IMR-90 (cell line): Measurements from ENCODE around the gene ADAMTS17. TPM values are rescaled to one million over a fixed set of nuclear protein-coding genes. Genes with fewer than 3 reads are reported as not detected.

ENCODE experiments used
- ATAC-seq: fragments of 200-7000 bp; cut with Tn5 transposase; 2 replicates; pipeline ENCODE4 v1.9.1; 2020; ENCODE audit warnings: low read depth, mild to moderate bottlenecking, moderate library complexity
- BruUV-seq: library from RNA; stranded (reverse); fragments of 400-500 nt; replicated peaks from 2 replicates; lab custom pipeline; 2021; lab: Mats Ljungman, UMichigan
- CTCF ChIA-PET: fragments of 300-600 bp; formaldehyde crosslinking; extraction: SDS; loops from one replicate; lab custom pipeline; 2021; ENCODE audit warnings: antibody characterized with exemption; lab: Yijun Ruan, JAX
- POLR2A ChIA-PET: fragments of 300-600 bp; sonication (Branson Sonifier 250); formaldehyde crosslinking; loops from one replicate; lab custom pipeline; 2022; ENCODE audit warnings: antibody characterized with exemption; ENCODE audit not compliant: unreplicated experiment; lab: Charles Lee
- DNase-seq: peaks from one replicate; pipeline ENCODE4 v3.0.0; 2013
- H2AFZ ChIP-seq: replicated peaks from 2 replicates; pipeline ENCODE3; 2013; ENCODE audit warnings: low read length, mild to moderate bottlenecking; ENCODE audit not compliant: poor library complexity
- H2AK5ac ChIP-seq: 2 replicates; pipeline ENCODE4 v1.6.1; 2013; ENCODE audit warnings: low read depth, low read length, inconsistent platforms
- H2AK9ac ChIP-seq: replicated peaks from 2 replicates; pipeline ENCODE3; 2013; ENCODE audit warnings: mild to moderate bottlenecking, low read depth, low read length, moderate library complexity; ENCODE audit not compliant: poor library complexity
- H2BK120ac ChIP-seq: 2 replicates; pipeline ENCODE4 v1.6.1; 2013; ENCODE audit warnings: low read depth, low read length, inconsistent platforms
- H2BK15ac ChIP-seq: 3 replicates; pipeline ENCODE4 v1.6.1; 2013; ENCODE audit warnings: low read depth, low read length, inconsistent platforms
- H2BK20ac ChIP-seq: 2 replicates; pipeline ENCODE4 v1.6.1; 2013; ENCODE audit warnings: low read depth, mild to moderate bottlenecking, inconsistent platforms, low read length, moderate library complexity
- H2BK5ac ChIP-seq: 2 replicates; pipeline ENCODE4 v1.6.1; 2013; ENCODE audit warnings: mild to moderate bottlenecking, low read depth, low read length, inconsistent platforms; ENCODE audit not compliant: poor library complexity, severe bottlenecking
- H3K14ac ChIP-seq: replicated peaks from 2 replicates; pipeline ENCODE4 v1.6.1; 2013; ENCODE audit warnings: low read depth, low read length, inconsistent platforms
- H3K18ac ChIP-seq: 2 replicates; pipeline ENCODE4 v1.6.1; 2013; ENCODE audit warnings: low read depth, low read length, control low read depth
- H3K23ac ChIP-seq: 2 replicates; pipeline ENCODE4 v1.6.1; 2013; ENCODE audit warnings: low read depth, low read length, inconsistent platforms
- H3K27ac ChIP-seq: 2 replicates; pipeline ENCODE4 v1.5.1; 2013; ENCODE audit warnings: mild to moderate bottlenecking, control low read depth, low read length; ENCODE audit not compliant: insufficient read depth
- H3K27me3 ChIP-seq: 2 replicates; pipeline ENCODE4 v1.6.1; 2013; ENCODE audit warnings: low read length; ENCODE audit not compliant: control insufficient read depth, insufficient read depth
- H3K36me3 ChIP-seq: 2 replicates; pipeline ENCODE4 v1.6.1; 2013; ENCODE audit warnings: low read length, mixed read lengths; ENCODE audit not compliant: control insufficient read depth, insufficient read depth
- H3K4ac ChIP-seq: 2 replicates; pipeline ENCODE4 v1.6.1; 2013; ENCODE audit warnings: low read depth, low read length, inconsistent platforms
- H3K4me1 ChIP-seq: 2 replicates; pipeline ENCODE4 v1.6.1; 2013; ENCODE audit warnings: low read length, mixed read lengths; ENCODE audit not compliant: control insufficient read depth, insufficient read depth
- H3K4me2 ChIP-seq: 2 replicates; pipeline ENCODE4 v1.6.1; 2013; ENCODE audit warnings: low read depth, mild to moderate bottlenecking, control low read depth, low read length, moderate library complexity
- H3K4me3 ChIP-seq: 2 replicates; pipeline ENCODE4 v1.5.1; 2013; ENCODE audit warnings: low read depth, mild to moderate bottlenecking, control low read depth, low read length, moderate library complexity; ENCODE audit not compliant: insufficient read depth
- H3K56ac ChIP-seq: 2 replicates; pipeline ENCODE4 v1.6.1; 2013; ENCODE audit warnings: low read length, inconsistent platforms; ENCODE audit not compliant: insufficient read depth; ENCODE audit errors: extremely low read depth
- H3K79me1 ChIP-seq, 2 experiments: 2 replicates each; pipeline ENCODE4 v1.6.1; 2013; ENCODE audit warnings: low read length in 2 of 2, inconsistent platforms in 1 of 2, low read depth in 1 of 2
- H3K9ac ChIP-seq: 2 replicates; pipeline ENCODE4 v1.6.1; 2013; ENCODE audit warnings: low read depth, low read length, control low read depth
- H3K9me1 ChIP-seq: 2 replicates; pipeline ENCODE4 v1.6.1; 2013; ENCODE audit warnings: low read length, inconsistent platforms; ENCODE audit not compliant: insufficient read depth
- H3K9me3 ChIP-seq: 2 replicates; pipeline ENCODE4 v1.6.1; 2013; ENCODE audit warnings: low read length; ENCODE audit not compliant: control insufficient read depth, insufficient read depth
- H4K20me1 ChIP-seq: 2 replicates; pipeline ENCODE4 v1.6.1; 2013; ENCODE audit warnings: low read length, inconsistent platforms; ENCODE audit not compliant: insufficient read depth
- H4K5ac ChIP-seq: 2 replicates; pipeline ENCODE4 v1.6.1; 2013; ENCODE audit warnings: mild to moderate bottlenecking, low read depth, low read length, control low read depth
- H4K8ac ChIP-seq, 2 experiments: 2 replicates each; pipeline ENCODE4 v1.6.1; 2013; ENCODE audit warnings: low read depth in 2 of 2, low read length in 2 of 2, control low read depth in 1 of 2, inconsistent platforms in 1 of 2
- H4K91ac ChIP-seq: 2 replicates; pipeline ENCODE4 v1.6.1; 2013; ENCODE audit warnings: low read depth, low read length, inconsistent platforms; ENCODE audit not compliant: insufficient read depth
- CHD1 ChIP-seq: IDR thresholded peaks from 2 replicates; pipeline ENCODE4 v1.6.1; 2012; ENCODE audit warnings: low read depth, low read length, improper control_type of control experiment
- MAFK ChIP-seq: IDR thresholded peaks from 2 replicates; pipeline ENCODE4 v1.6.1; 2012; ENCODE audit warnings: low read depth, low read length, improper control_type of control experiment
- POLR2A ChIP-seq: IDR thresholded peaks from 2 replicates; pipeline ENCODE4 v1.6.1; 2012; ENCODE audit warnings: mild to moderate bottlenecking, low read depth, low read length
- RCOR1 ChIP-seq: IDR thresholded peaks from 2 replicates; pipeline ENCODE4 v1.6.1; 2012; ENCODE audit warnings: mild to moderate bottlenecking, low read length, improper control_type of control experiment; ENCODE audit not compliant: insufficient replicate concordance
- SMC3 ChIP-seq: fragments of 150-350 bp; IDR thresholded peaks from 2 replicates; pipeline ENCODE4 v1.6.1; 2016; ENCODE audit warnings: low read depth, mild to moderate bottlenecking, antibody characterized with exemption, low read length, moderate library complexity
- WGBS, 2 experiments: methylation state at CpG; one replicate each; pipeline versions ENCODE4 v1.1.5 to v1.1.7; 2013; ENCODE audit warnings: missing lambda C conversion rate in 2 of 2; ENCODE audit not compliant: insufficient read length in 1 of 2; ENCODE audit errors: extremely low coverage in 2 of 2; 5-methylcytosine and 5-hydroxymethylcytosine counted together
- dilution Hi-C: fragments of 300-500 bp; cut with HindIII; formaldehyde crosslinking; loops from one replicate; pipeline ENCODE4 v1.14.3; 2018; ENCODE audit warnings: low sequenced_read_pairs; ENCODE audit not compliant: unreplicated experiment
- in situ Hi-C: fragments of 300-500 bp; cut with MboI; formaldehyde crosslinking; loops from 3 replicates; pipeline ENCODE4 v1.14.3; 2019; ENCODE audit warnings: low sequenced_read_pairs, inconsistent platforms, mixed read lengths
- intact Hi-C: fragments of 100-400 bp; cut with micrococcal nuclease; formaldehyde crosslinking; loops from 2 replicates; pipeline ENCODE4 v1.10.0; 2022
- polyA plus RNA-seq, 3 experiments: library from polyadenylated mRNA; depleted of rRNA; stranded (reverse); fragments of >200 nt; gene quantifications; 2 replicates each; pipeline ENCODE4 v1.2.3, GENCODE V29; 2012; ENCODE audit warnings: low replicate concordance in 1 of 3
- total RNA-seq: library from RNA; depleted of rRNA; stranded (reverse); fragments of >200 nt; gene quantifications from 2 replicates; pipeline ENCODE4 v1.2.3, GENCODE V29; 2012
- TF ChIP-seq, protein P1 (sequence below): fragments of 150-350 bp; IDR thresholded peaks from 2 replicates; pipeline ENCODE4 v1.6.1; 2016; ENCODE audit warnings: low read depth, mild to moderate bottlenecking, low read length, moderate library complexity, borderline replicate concordance

Gene ADAMTS17
- total and polyA plus RNA-seq, 2 of the 4 experiments (the other 2 are of a cell fraction), result 0.03 TPM; not detected in 1

DNA sequence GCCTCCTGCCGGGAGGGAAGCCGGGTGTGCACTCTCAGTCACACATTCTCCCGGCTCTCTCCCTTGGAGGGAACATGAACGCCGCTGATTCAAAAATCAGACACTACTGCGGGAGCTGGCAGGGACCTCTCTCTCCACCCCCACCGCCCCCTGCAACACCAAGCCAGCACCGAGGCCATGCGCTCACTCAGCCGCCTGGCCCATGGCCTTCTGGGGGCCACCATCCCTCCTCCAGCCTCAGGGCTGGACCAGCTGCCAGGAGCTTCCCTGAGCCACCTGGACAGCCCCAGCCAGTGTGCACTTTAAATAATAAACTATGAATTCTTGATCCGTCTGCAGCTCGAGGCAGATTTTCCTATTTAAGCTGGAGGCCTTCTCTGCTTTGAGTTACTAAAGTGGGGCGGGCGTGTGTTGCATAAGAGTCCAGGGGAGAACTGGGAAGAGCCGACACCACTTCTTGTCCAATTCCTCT is 30.6 kb downstream of the ADAMTS17 start:
- Histone ChIP-seq H2BK120ac (no peak overlapping the region), H3K27ac (no peak overlapping the region), H4K20me1 (no peaks in the 10 kb centered on the region), H4K91ac (no peak overlapping the region), H3K36me3 (no peaks in the 10 kb centered on the region), H4K8ac (no peak overlapping the region), H3K4me2 (no peak overlapping the region), H3K9me1 (no peaks in the 10 kb centered on the region), H2AFZ (no peak overlapping the region), H3K4ac (no peak overlapping the region), H3K4me1 (no peaks in the 10 kb centered on the region), H2BK20ac (no peak overlapping the region), H3K9ac (no peak overlapping the region), H3K23ac (no peak overlapping the region), H4K5ac (no peak overlapping the region), H2AK9ac (no peak overlapping the region), H3K56ac (no peak overlapping the region), H2BK15ac (no peak overlapping the region), H3K79me1 (no peaks in the 10 kb centered on the region), H3K9me3 (peaks cover 46% of the 10 kb centered on the region), H3K4me3 (no peak overlapping the region), H2AK5ac (no peak overlapping the region), H3K18ac (no peak overlapping the region), H3K27me3 (no peaks in the 10 kb centered on the region), H2BK5ac (no peak overlapping the region), H3K14ac (no peak overlapping the region)
- intact Hi-C loops (no loop called here), dilution Hi-C loops (no loop called here), in situ Hi-C loops (no loop called here)
- DNase-seq (no peak), ATAC-seq (no peak)
- ChIA-PET CTCF (no interaction called here), POLR2A (no interaction called here)
- no peak for TF ChIP-seq CHD1
- no peak for TF ChIP-seq SMC3
- no peak for TF ChIP-seq MAFK
- TF ChIP-seq, protein P1, sequence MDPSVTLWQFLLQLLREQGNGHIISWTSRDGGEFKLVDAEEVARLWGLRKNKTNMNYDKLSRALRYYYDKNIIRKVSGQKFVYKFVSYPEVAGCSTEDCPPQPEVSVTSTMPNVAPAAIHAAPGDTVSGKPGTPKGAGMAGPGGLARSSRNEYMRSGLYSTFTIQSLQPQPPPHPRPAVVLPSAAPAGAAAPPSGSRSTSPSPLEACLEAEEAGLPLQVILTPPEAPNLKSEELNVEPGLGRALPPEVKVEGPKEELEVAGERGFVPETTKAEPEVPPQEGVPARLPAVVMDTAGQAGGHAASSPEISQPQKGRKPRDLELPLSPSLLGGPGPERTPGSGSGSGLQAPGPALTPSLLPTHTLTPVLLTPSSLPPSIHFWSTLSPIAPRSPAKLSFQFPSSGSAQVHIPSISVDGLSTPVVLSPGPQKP, result no peak
- no peak for TF ChIP-seq POLR2A
- TF ChIP-seq RCOR1, result no peak
- WGBS, 2 experiments, result 0% methylated on average over 2 of the region's 15 CpGs; no CpG with 5 or more reads in 1 of the 2 experiments
- BruUV-seq, result no TSS peak
